Spleen (tissue), 11 donors: ENCODE measurements around the gene PPARGC1A. TPM values are rescaled to one million over a fixed set of nuclear protein-coding genes. Genes with fewer than 3 reads are reported as not detected.

Experiments used
- DNase-seq: peaks from one replicate; pipeline ENCODE4 v3.0.0-alpha.2; 2020
- H3K27ac ChIP-seq, 8 donors: fragments of 200-600 bp; sonication (generic) in 7 of 8; 1 replicate in 4 of 8; 2 replicates in 4 of 8; pipeline versions ENCODE4 v1.5.0 to v1.8.0; 2016 to 2021; ENCODE audit warnings: inconsistent platforms in 4 of 8, mild to moderate bottlenecking in 4 of 8, moderate library complexity in 1 of 8
- H3K27me3 ChIP-seq, 7 donors: fragments of 200-600 bp; sonication (generic) in 6 of 7; replicated peaks in 1 of 7; 1 replicate in 4 of 7; 2 replicates in 3 of 7; pipeline versions ENCODE4 v1.5.0 to v1.8.0; 2016 to 2021; ENCODE audit warnings: inconsistent platforms in 3 of 7, mild to moderate bottlenecking in 1 of 7
- H3K36me3 ChIP-seq, 6 donors: fragments of 200-600 bp; sonication (generic) in 5 of 6; 1 replicate in 4 of 6; 2 replicates in 2 of 6; pipeline versions ENCODE4 v1.5.0 to v1.8.0; 2016 to 2021; ENCODE audit warnings: inconsistent platforms in 2 of 6
- H3K4me1 ChIP-seq, 6 donors: fragments of 200-600 bp; sonication (generic) in 5 of 6; 1 replicate in 3 of 6; 2 replicates in 3 of 6; pipeline versions ENCODE4 v1.5.0 to v1.8.0; 2016 to 2021; ENCODE audit warnings: inconsistent platforms in 3 of 6
- H3K4me3 ChIP-seq, 8 donors: fragments of 200-600 bp; sonication (generic) in 7 of 8; 1 replicate in 4 of 8; 2 replicates in 4 of 8; pipeline versions ENCODE4 v1.5.0 to v1.8.0; 2016 to 2021; ENCODE audit warnings: inconsistent platforms in 4 of 8, mild to moderate bottlenecking in 4 of 8, moderate library complexity in 2 of 8
- H3K9me3 ChIP-seq, 8 donors: fragments of 200-600 bp; sonication (generic) in 7 of 8; 1 replicate in 4 of 8; 2 replicates in 4 of 8; pipeline versions ENCODE4 v1.5.0 to v1.8.0; 2016 to 2021; ENCODE audit warnings: inconsistent platforms in 4 of 8
- POLR2A ChIP-seq, 3 donors: fragments of 450-650 bp; IDR thresholded peaks; one replicate each; pipeline ENCODE4 v1.5.1; 2017; ENCODE audit warnings: antibody characterized with exemption in 3 of 3, mild to moderate bottlenecking in 1 of 3
- POLR2AphosphoS5 ChIP-seq, 3 donors: sonication (generic); formaldehyde crosslinking; IDR thresholded peaks; one replicate each; pipeline ENCODE4 v1.5.1; 2017; ENCODE audit warnings: antibody characterized with exemption in 3 of 3
- WGBS, 5 donors: extraction: QIAGEN DNeasy Blood & Tissue Kit in 3 of 5; methylation state at CpG; one replicate each; pipeline versions ENCODE4 v1.1.5 to v1.1.7; 2013 to 2018; 5-methylcytosine and 5-hydroxymethylcytosine counted together
- intact Hi-C: fragments of 100-400 bp; cut with DNase I; formaldehyde crosslinking; loops from one replicate; pipeline ENCODE4 v1.15.0; 2023; ENCODE audit warnings: low total_unique reads
- polyA plus RNA-seq, 3 donors: library from polyadenylated mRNA; stranded (reverse); fragments of 200-250 nt; gene quantifications; one replicate each; pipeline ENCODE4 v1.2.1, GENCODE V29; 2013
- total RNA-seq, 7 donors: library from RNA; depleted of rRNA in 3 of 7; stranded (reverse); fragments of >200 nt in 3 of 7; fragmentation: NEBNext Ultra II Directional in 4 of 7; extraction: Animal tissue kit (Norgen Biotek cat#: 25700) in 4 of 7; gene quantifications; one replicate each; pipeline versions ENCODE4 v1.1.0 to v1.2.1, GENCODE V29; 2016 to 2021
- TF ChIP-seq, protein P1 (sequence below), 11 experiments: fragments of 200-600 bp in 7 of 11; fragments of 450-650 bp in 4 of 11; sonication (generic) in 4 of 11; IDR thresholded peaks in 8 of 11; conservative IDR thresholded peaks in 3 of 11; 1 replicate in 7 of 11; 2 replicates in 4 of 11; pipeline versions ENCODE4 v1.4.0 to v1.8.0; 2016 to 2021; ENCODE audit warnings: antibody characterized with exemption in 11 of 11, inconsistent platforms in 4 of 11, mild to moderate bottlenecking in 1 of 11
- donor health status: healthy with polysubstance abuse.
- donor health status: DM: no; HTN: no; CAD: no; lungs with moderate emphysema.
- donor health status: DM: no; HTN: no; CAD: no.
- donor health status: Bipolar disorder and iron deficiency.
- donor health status: healthy.
- donor health status: DM: no; HTN: no; CAD: no.
- donor health status: DM: yes; HTN: yes; CAD: no.

PPARGC1A gene
- total and polyA plus RNA-seq, 10 donors = 0.32 to 7.3 (median 2.6) TPM

DNA sequence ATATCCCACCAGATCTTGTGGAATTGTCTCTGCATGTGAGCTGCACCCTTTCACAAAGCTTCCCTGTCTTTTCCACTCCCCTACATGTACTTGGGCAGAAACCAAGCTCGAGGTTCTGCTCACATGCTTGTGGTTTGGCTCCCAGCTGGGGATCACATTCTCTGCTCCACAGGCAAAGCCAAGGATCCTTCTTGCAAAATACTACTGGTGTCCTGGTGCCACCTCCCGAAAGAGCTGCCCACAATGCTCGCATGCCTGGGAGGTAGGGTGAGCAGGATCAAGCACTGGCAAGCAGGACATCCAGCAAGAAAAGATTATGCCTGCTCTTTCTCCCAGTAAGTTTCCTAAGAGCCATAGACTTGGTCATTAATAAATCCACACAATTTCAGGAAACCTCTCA is 45.1 kb upstream of the PPARGC1A start:
- Histone ChIP-seq H3K4me1 (no peaks in the 10 kb centered on the region), H3K36me3 (no peaks in the 10 kb centered on the region), H3K4me3 (no peak overlapping the region), H3K27me3 (no peaks in the 10 kb centered on the region), H3K9me3 (no peaks in the 10 kb centered on the region), H3K27ac (no peak overlapping the region)
- WGBS, 5 donors = 22 to 52% (median 31%) methylated on average over 3 of the region's 3 CpGs
- TF ChIP-seq POLR2A (IDR thresholded peaks at IDR 0.05) = no peak
- TF ChIP-seq, protein P1, sequence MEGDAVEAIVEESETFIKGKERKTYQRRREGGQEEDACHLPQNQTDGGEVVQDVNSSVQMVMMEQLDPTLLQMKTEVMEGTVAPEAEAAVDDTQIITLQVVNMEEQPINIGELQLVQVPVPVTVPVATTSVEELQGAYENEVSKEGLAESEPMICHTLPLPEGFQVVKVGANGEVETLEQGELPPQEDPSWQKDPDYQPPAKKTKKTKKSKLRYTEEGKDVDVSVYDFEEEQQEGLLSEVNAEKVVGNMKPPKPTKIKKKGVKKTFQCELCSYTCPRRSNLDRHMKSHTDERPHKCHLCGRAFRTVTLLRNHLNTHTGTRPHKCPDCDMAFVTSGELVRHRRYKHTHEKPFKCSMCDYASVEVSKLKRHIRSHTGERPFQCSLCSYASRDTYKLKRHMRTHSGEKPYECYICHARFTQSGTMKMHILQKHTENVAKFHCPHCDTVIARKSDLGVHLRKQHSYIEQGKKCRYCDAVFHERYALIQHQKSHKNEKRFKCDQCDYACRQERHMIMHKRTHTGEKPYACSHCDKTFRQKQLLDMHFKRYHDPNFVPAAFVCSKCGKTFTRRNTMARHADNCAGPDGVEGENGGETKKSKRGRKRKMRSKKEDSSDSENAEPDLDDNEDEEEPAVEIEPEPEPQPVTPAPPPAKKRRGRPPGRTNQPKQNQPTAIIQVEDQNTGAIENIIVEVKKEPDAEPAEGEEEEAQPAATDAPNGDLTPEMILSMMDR (IDR thresholded peaks at IDR 0.05 in 8 of 11, conservative IDR thresholded peaks at IDR 0.05 in 3 of 11) = no peak
- TF ChIP-seq POLR2AphosphoS5 (IDR thresholded peaks at IDR 0.05) = no peak
- intact Hi-C loops = no loop called here
- no peak for DNase-seq

DNA sequence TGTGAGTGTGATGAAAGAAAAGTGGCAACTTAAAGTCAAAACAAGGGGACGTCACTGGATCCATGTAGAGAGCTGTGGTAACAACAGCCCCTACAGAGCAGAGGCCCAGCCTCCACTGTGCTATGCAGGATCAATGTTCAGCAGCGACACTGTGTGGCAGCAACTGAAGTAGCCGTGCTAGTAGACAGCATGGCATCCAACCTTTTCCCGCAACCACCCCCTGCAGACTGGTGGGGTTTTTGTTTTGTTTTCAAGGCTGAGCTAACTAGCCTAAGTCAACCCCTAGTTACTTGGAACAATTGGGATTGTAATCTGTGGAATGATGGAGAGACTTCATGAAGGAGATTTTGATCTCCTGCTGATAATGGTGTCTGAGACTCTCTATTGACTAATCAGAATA is 44.4 kb upstream of the PPARGC1A start:
- WGBS, 5 donors = 87 to 98% (median 93%) methylated on average over 4 of the region's 4 CpGs
- TF ChIP-seq POLR2A (IDR thresholded peaks at IDR 0.05) (no peak), POLR2AphosphoS5 (IDR thresholded peaks at IDR 0.05) (no peak)
- TF ChIP-seq, protein P1 (IDR thresholded peaks at IDR 0.05 in 8 of 11, conservative IDR thresholded peaks at IDR 0.05 in 3 of 11) = no peak
- intact Hi-C loops = no loop called here
- no peak for DNase-seq
- H3K9me3 ChIP-seq = no peaks in the 10 kb centered on the region
- no peaks in the 10 kb centered on the region for H3K36me3 ChIP-seq
- no peak overlapping the region for H3K27ac ChIP-seq
- no peak overlapping the region for H3K4me3 ChIP-seq
- no peaks in the 10 kb centered on the region for H3K27me3 ChIP-seq
- no peaks in the 10 kb centered on the region for H3K4me1 ChIP-seq

GRCh38 chr4:23932901-23933308 is 43.1 kb upstream of the PPARGC1A start:
- Histone ChIP-seq H3K27ac (no peak overlapping the region), H3K4me3 (no peak overlapping the region), H3K27me3 (no peaks in the 10 kb centered on the region), H3K4me1 (no peaks in the 10 kb centered on the region), H3K9me3 (no peaks in the 10 kb centered on the region), H3K36me3 (no peaks in the 10 kb centered on the region)
- TF ChIP-seq, protein P1 (IDR thresholded peaks at IDR 0.05 in 8 of 11, conservative IDR thresholded peaks at IDR 0.05 in 3 of 11) = no peak
- TF ChIP-seq POLR2A (IDR thresholded peaks at IDR 0.05) = no peak
- TF ChIP-seq POLR2AphosphoS5 (IDR thresholded peaks at IDR 0.05) = no peak
- intact Hi-C loops = no loop called here
- WGBS, 5 donors = 58 to 70% (median 61%) methylated on average over 5 to 6 of the region's 6 CpGs
- DNase-seq = no peak

GRCh38 chr4:23932186-23932585 is 42.3 kb upstream of the PPARGC1A start:
- no peaks in the 10 kb centered on the region for H3K4me1 ChIP-seq
- no peaks in the 10 kb centered on the region for H3K36me3 ChIP-seq
- H3K27me3 ChIP-seq = no peaks in the 10 kb centered on the region
- H3K27ac ChIP-seq = no peak overlapping the region
- 81 to 91% (median 84%) methylated on average over 4 of the region's 4 CpGs for WGBS, 5 donors
- intact Hi-C loops = no loop called here
- TF ChIP-seq, protein P1 (IDR thresholded peaks at IDR 0.05 in 8 of 11, conservative IDR thresholded peaks at IDR 0.05 in 3 of 11) = no peak
- DNase-seq = no peak
- H3K4me3 ChIP-seq = no peak overlapping the region
- H3K9me3 ChIP-seq = no peaks in the 10 kb centered on the region
